ENCODE measurements around the gene PGM2L1.
"Not testable (repeated sequence)": the region's sequence is repeated elsewhere in the genome, so short reads cannot be mapped to it uniquely, and the experiment has no call there.

Gene PGM2L1

DNA sequence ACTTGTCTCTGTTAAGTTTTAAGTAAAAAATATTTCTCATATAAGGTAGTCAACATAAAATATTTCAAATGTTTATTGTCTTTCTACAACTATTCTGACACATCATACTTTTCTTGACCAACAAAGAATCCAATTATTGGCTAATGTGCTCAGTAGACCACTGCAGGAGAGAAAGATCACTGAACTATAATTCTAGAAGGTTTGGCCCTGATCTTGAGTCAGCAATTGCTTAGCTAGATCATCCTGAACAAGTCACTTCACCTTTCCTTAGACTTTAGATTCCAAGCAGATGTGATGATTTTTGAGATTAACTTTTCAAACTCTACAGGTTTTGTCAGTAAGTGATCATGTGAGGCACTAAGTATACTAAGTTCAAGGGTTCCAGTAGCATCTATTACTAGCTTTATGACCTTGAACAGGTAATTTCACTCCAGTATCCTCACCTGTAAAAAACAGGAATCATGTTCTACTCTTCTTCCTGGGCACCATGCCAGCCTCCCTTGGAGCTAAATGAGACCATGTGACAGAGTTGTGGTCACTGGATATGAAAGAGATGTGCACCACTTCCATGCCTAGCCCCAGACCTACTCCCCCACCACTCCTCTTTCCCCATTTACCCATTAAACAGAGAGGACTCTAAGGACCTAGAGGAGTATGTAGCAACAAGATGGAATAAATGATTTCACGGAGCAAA is 17.3 kb downstream of the PGM2L1 start:
- H3K4me3 Mint-ChIP-seq: no peak overlapping the region
- no peaks in the 10 kb centered on the region for H3K36me3 Mint-ChIP-seq (ENCODE audit: low read depth)
- no peaks in the 10 kb centered on the region for H3K4me1 Mint-ChIP-seq (ENCODE audit: low read depth)
- no peaks in the 10 kb centered on the region for H3K27me3 Mint-ChIP-seq (ENCODE audit: low read depth)
- H3K27ac Mint-ChIP-seq: no peak overlapping the region
- H3K9me3 Mint-ChIP-seq: no peaks in the 10 kb centered on the region

DNA sequence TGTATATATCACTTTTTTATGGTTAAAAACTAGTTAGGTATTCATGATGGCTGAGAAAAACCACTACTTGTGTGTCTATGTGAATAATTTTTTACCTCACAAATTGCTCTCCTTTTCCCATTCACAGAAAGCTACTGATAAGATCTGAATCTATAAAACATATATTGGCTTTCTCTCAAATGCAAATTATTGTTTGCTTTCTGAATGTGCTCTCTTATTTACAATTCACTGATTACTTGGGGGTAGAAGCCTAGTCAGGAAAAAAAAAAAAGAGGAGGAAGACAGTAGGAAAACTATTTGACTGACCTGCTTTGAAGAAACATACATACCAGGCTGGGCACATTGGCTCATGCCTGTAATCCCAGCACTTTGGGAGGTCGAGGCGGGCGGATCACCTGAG is 20.5 kb downstream of the PGM2L1 start:
- Mint-ChIP-seq H3K9me3 (no peaks in the 10 kb centered on the region), H3K27ac (no peak overlapping the region)

DNA sequence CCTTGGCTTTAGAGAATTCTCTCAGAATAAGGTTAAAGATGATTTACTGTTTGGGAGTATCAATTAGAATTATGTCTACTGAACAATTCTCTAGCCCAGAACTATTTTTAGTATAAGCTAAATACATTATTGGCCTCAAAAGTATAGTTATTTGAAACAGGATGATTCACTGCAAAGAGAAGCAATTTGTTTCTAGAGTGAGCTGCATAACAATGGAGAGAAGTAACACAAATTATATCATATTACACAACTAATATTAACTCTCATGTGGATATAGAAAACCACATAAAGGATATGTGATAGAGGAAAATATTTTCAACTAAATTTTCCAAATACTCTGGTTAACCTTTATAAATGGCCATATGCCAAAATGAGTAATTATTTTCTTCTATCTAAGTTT is 24.9 kb downstream of the PGM2L1 start:
- Mint-ChIP-seq H3K36me3 (ENCODE audit: low read depth) (peaks cover 2% of the 10 kb centered on the region), H3K4me3 (no peak overlapping the region), H3K27me3 (ENCODE audit: low read depth) (no peaks in the 10 kb centered on the region), H3K27ac (no peak overlapping the region), H3K4me1 (ENCODE audit: low read depth) (no peaks in the 10 kb centered on the region), H3K9me3 (no peaks in the 10 kb centered on the region)

More for the DNA sequence above, 20.5 kb downstream of the PGM2L1 start:
- Mint-ChIP-seq H3K4me3 (no peak overlapping the region), H3K4me1 (ENCODE audit: low read depth) (no peaks in the 10 kb centered on the region), H3K36me3 (ENCODE audit: low read depth) (peaks cover 2% of the 10 kb centered on the region), H3K27me3 (ENCODE audit: low read depth) (no peaks in the 10 kb centered on the region)

DNA sequence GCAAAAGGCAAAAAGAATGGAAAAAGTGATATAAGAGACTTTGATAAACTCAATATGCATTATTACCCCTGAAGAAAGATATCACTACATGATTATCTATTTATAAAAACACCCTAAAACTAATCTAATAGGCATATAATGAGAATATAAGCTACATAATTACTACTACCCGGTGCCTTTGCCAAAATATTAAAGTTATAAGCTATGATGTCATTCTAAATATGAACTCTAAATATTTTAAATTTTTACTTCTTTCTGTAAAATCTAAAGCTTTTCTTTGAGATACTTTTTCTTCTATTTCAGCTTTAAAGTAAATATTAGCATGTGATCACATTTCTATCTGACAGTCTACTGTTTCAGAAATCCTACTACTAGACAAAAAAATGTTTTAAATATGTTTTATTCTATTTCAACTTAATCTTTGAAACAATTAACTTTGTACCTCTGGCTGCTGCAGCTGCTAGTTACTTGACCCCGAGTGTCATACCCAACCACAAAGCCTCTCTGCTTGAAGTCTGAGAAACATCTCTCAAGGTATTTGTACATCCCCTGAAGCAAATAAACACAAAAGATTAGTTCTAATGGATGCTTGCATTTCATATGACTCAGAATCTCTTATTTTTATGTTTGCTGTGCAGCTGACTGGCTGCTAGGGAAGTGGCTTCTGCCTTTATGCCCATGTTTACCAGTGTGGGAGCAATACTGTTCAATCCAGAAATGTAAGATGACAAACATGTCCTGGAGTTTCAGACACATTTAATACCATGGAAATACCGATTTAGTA is 26.8 kb downstream of the PGM2L1 start:
- Mint-ChIP-seq H3K9me3 (no peaks in the 10 kb centered on the region), H3K27ac (no peak overlapping the region), H3K36me3 (ENCODE audit: low read depth) (peaks cover 2% of the 10 kb centered on the region), H3K4me3 (no peak overlapping the region), H3K27me3 (ENCODE audit: low read depth) (no peaks in the 10 kb centered on the region), H3K4me1 (ENCODE audit: low read depth) (no peaks in the 10 kb centered on the region)

DNA sequence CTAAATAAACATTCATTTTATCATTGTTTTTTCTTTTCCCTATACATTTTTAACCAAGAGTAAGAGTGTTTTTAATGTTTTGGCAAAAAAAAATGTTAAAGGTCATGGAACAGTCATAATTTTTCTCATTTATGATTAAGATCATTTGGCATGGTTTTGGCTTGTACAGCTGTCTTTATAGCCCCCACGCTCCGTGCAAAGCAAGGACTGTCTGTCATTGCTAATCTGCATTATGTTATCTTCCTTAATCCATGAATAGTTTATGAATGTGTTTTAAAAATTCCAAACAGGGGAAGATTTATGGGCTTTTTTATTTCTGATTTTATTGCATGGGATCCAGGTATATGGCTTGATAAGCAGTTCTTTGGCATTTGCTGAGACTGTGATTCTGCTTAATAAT is 28.1 kb downstream of the PGM2L1 start:
- no peak overlapping the region for H3K4me3 Mint-ChIP-seq
- H3K27ac Mint-ChIP-seq: no peak overlapping the region
- no peaks in the 10 kb centered on the region for H3K27me3 Mint-ChIP-seq (ENCODE audit: low read depth)
- peaks cover 2% of the 10 kb centered on the region for H3K36me3 Mint-ChIP-seq (ENCODE audit: low read depth)
- no peaks in the 10 kb centered on the region for H3K9me3 Mint-ChIP-seq
- no peaks in the 10 kb centered on the region for H3K4me1 Mint-ChIP-seq (ENCODE audit: low read depth)

DNA sequence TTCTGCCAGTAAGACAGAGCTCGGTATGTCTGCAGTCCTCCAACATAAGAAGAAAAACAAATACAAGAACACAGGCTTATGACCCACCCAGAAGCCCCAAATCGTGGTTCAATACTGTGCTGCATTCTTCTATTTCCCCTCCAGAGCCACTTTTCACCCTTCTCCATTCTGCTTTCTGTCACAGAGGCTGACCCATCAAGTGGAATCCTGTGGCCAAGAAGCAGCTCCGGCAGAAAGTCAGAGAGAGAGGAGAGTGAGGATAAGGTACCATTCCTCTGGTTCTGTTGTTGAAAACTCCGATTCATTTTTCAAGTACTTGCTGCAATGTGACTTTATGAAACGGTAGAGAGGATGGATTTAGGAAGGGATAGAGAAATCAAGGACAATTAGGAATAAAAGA is 30.4 kb downstream of the PGM2L1 start:
- Mint-ChIP-seq H3K27ac (no peak overlapping the region), H3K9me3 (no peaks in the 10 kb centered on the region), H3K4me3 (no peak overlapping the region), H3K4me1 (ENCODE audit: low read depth) (no peaks in the 10 kb centered on the region), H3K27me3 (ENCODE audit: low read depth) (no peaks in the 10 kb centered on the region), H3K36me3 (ENCODE audit: low read depth) (peaks cover 2% of the 10 kb centered on the region)

DNA sequence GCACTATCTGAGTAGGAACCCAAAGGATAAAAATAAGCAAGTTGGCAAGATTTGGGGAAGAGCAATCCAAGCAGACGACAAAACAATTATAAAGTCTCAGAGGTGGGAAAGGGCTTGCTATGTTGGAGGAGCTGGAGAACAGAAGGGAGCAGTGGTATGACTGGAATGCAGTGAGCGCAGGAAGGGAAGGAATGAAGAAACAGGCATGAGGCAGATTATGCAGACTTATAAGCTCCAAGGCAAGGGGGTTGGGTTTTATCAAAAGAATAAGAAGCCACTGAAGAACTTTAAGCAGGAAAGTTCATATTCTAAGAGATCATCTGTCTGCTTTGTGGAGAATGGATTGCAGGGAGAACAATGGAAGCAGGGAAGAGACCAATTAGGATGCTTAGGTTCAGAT is 31.7 kb downstream of the PGM2L1 start:
- Mint-ChIP-seq H3K27me3 (ENCODE audit: low read depth) (no peaks in the 10 kb centered on the region), H3K27ac (no peak overlapping the region), H3K36me3 (ENCODE audit: low read depth) (peaks cover 8% of the 10 kb centered on the region), H3K4me3 (no peak overlapping the region), H3K4me1 (ENCODE audit: low read depth) (no peaks in the 10 kb centered on the region), H3K9me3 (no peaks in the 10 kb centered on the region)

DNA sequence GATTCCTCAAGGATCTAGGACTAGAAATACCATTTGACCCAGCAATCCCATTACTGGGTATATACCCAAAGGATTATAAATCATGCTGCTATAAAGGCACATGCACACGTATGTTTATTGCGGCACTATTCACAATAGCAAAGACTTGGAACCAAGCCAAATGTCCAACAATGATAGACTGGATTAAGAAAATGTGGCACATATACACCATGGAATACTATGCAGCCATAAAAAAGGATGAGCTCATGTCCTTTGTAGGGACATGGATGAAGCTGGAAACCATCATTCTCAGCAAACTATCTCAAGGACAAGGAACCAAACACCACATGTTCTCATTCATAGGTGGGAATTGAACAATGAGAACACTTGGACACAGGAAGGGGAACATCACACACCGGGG is 32.4 kb downstream of the PGM2L1 start:
- H3K9me3 Mint-ChIP-seq; H3K4me3 Mint-ChIP-seq; H3K4me1 Mint-ChIP-seq (ENCODE audit: low read depth); H3K36me3 Mint-ChIP-seq (ENCODE audit: low read depth); H3K27me3 Mint-ChIP-seq (ENCODE audit: low read depth); H3K27ac Mint-ChIP-seq: not testable (repeated sequence)

DNA sequence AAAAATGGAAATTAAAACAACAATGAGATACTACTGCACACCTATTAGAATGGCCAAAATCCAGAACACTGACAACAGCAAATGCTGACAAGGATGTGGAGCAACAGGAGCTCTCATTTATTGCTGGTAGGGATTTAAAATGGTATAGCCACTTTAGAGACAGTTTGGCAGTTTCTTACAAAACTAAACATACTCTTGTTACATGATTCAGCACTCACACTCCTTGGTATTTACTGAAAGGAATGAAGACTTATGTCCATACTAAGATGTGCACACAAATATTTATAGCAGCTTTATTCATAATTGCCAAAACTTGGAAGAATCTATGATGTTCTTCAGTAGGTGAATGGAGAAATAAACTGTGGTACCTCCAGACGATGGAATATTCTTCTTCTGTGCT is 40.8 kb downstream of the PGM2L1 start:
- H3K4me1 Mint-ChIP-seq (ENCODE audit: low read depth): no peaks in the 10 kb centered on the region

DNA sequence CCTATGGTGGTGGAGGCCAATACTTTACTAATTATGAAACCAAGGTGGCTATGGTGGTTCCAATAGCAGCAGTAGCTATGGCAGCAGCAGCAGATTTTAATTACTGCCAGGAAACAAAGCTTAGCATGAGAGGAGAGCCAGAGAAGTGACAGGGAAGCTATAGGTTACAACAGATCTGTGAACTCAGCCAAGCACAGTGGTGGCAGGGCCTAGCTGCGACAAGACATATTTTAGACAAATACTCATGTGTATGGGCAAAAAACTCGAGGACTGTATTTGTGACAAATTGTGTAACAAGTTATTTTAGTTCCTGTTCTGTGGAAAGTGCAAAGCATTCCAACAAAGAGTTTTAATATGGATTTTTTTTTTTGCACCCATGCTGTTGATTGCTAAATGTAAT is 42.6 kb downstream of the PGM2L1 start:
- no peaks in the 10 kb centered on the region for H3K4me1 Mint-ChIP-seq (ENCODE audit: low read depth)
- H3K27me3 Mint-ChIP-seq (ENCODE audit: low read depth): no peaks in the 10 kb centered on the region
- peaks cover 4% of the 10 kb centered on the region for H3K36me3 Mint-ChIP-seq (ENCODE audit: low read depth)
- H3K9me3 Mint-ChIP-seq: no peaks in the 10 kb centered on the region
- H3K27ac Mint-ChIP-seq: no peak overlapping the region
- H3K4me3 Mint-ChIP-seq: no peak overlapping the region

More for the DNA sequence above, 40.8 kb downstream of the PGM2L1 start:
- Mint-ChIP-seq H3K4me3 (no peak overlapping the region), H3K27me3 (ENCODE audit: low read depth) (no peaks in the 10 kb centered on the region), H3K9me3 (no peaks in the 10 kb centered on the region), H3K36me3 (ENCODE audit: low read depth) (peaks cover 10% of the 10 kb centered on the region), H3K27ac (no peak overlapping the region)

DNA sequence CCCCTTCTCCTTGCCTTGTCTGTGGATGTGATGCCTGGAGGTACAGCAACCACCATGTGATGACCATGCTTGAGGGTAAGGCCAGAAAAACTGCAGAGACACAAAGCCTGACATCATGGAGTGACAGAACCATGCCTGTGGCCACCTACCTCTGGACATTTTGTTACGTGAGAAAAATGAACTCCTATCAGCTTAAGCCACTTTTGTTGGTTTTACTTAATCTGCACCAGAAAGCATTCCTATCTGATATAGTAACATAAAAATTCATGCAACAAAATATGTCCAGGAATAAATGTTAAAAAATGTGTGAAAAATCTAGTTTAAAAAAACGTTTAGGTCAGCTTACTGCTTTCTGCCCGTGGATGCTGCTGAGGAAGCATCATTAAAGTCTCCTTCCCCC is 44.2 kb downstream of the PGM2L1 start:
- Mint-ChIP-seq H3K4me3 (no peak overlapping the region), H3K27me3 (ENCODE audit: low read depth) (no peaks in the 10 kb centered on the region)

DNA sequence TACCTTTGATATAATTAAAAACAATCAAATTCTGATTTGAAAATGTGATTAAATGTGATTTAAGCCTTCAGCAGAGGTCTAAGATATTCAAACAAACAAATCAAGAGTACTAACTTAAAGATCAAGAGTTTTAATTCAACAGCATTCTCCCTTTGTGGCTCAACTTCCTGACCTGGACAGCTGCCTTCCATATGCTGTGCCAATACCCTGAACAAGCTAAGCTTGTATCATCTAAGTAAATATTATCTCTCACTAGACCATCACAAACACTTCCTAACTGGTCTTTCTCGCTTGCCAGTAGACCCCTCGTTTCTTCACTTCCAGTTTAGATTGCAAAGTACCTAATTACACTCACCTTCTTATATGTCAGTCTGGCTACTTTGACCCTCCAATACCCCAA is 50.9 kb downstream of the PGM2L1 start:
- no peaks in the 10 kb centered on the region for H3K9me3 Mint-ChIP-seq
- no peak overlapping the region for H3K4me3 Mint-ChIP-seq
- no peak overlapping the region for H3K27ac Mint-ChIP-seq
- no peaks in the 10 kb centered on the region for H3K27me3 Mint-ChIP-seq (ENCODE audit: low read depth)
- H3K4me1 Mint-ChIP-seq (ENCODE audit: low read depth): no peaks in the 10 kb centered on the region
- peaks cover 2% of the 10 kb centered on the region for H3K36me3 Mint-ChIP-seq (ENCODE audit: low read depth)

More for the DNA sequence above, 44.2 kb downstream of the PGM2L1 start:
- Mint-ChIP-seq H3K9me3 (no peaks in the 10 kb centered on the region), H3K36me3 (ENCODE audit: low read depth) (no peaks in the 10 kb centered on the region), H3K27ac (no peak overlapping the region), H3K4me1 (ENCODE audit: low read depth) (no peaks in the 10 kb centered on the region)

DNA sequence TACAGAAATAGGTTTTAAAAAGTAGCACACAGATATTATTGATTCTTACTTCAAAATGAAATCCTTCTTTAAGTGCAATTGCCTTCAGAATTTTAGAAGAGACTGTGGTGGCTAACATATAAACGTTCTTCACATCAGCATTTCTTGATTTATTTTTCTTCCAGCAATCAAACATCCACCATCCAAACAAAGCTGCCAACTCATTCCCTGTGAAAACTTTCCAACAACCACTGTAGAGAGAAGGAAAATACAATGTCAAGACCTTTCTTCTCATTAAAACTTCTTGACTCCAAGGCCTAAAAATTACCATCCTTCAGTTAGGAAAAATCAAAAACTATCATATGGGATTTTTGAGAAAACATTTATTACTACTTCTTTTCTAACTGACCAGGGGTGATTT is 52.8 kb downstream of the PGM2L1 start:
- no peak overlapping the region for H3K4me3 Mint-ChIP-seq

DNA sequence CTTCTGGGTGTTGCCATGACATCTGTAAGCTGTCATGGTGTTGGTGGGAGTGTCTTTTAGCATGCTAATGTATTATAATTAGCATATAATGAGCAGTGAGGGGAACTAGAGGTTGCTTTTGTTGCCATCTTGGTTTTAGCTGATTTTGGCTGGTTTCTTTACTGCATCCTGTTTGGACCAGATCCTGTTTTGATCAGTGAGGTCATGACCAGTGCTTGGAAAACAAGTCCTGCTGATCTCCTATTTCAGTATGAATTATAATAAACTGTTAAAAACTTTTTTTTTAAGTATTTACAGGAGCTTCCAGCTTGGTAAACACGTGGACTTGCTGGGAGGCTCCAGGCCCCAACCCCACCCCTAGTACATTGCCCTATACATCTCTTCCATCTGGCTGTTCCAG is 56.3 kb downstream of the PGM2L1 start:
- Mint-ChIP-seq H3K4me1 (ENCODE audit: low read depth) (peaks cover 1% of the 10 kb centered on the region), H3K9me3 (no peaks in the 10 kb centered on the region), H3K4me3 (no peak overlapping the region), H3K27me3 (ENCODE audit: low read depth) (no peaks in the 10 kb centered on the region), H3K36me3 (ENCODE audit: low read depth) (peaks cover 7% of the 10 kb centered on the region), H3K27ac (no peak overlapping the region)

More for the DNA sequence above, 52.8 kb downstream of the PGM2L1 start:
- Mint-ChIP-seq H3K27ac (no peak overlapping the region), H3K9me3 (no peaks in the 10 kb centered on the region), H3K27me3 (ENCODE audit: low read depth) (no peaks in the 10 kb centered on the region), H3K4me1 (ENCODE audit: low read depth) (peaks cover 1% of the 10 kb centered on the region), H3K36me3 (ENCODE audit: low read depth) (peaks cover 5% of the 10 kb centered on the region)

DNA sequence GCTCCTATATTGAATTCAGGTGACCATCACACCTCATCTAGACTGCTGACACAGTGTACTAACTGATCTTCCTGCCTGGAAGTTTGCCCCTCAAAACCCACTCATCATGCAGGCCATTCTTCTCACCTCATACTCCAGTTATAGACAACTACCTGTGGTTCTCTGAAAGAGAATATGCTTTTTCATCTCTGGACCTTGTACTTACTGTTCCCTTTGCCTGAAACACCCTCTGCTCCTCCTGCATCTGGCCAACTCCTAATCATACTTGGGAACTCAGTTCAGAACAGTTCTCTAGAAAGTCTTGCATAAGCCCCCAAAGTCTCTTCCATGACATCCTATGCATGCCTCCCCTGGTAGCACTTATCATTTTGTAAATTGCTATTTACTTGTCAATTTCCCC is 58.6 kb downstream of the PGM2L1 start:
- H3K4me3 Mint-ChIP-seq: no peak overlapping the region
- peaks cover 1% of the 10 kb centered on the region for H3K4me1 Mint-ChIP-seq (ENCODE audit: low read depth)
- peaks cover 9% of the 10 kb centered on the region for H3K36me3 Mint-ChIP-seq (ENCODE audit: low read depth)
- H3K27me3 Mint-ChIP-seq (ENCODE audit: low read depth): no peaks in the 10 kb centered on the region
- H3K27ac Mint-ChIP-seq: no peak overlapping the region
- no peaks in the 10 kb centered on the region for H3K9me3 Mint-ChIP-seq
